Activated gamma-delta T cell treated with anti-CD3 and anti-CD28 coated beads, Interleukin-2, amount 50 U/mL, for 16 hours (primary cell): ENCODE measurements around the gene ROR1.
"Not testable (repeated sequence)": the region's sequence is repeated elsewhere in the genome, so short reads cannot be mapped to it uniquely, and the experiment has no call there.

Experiments used
- DNase-seq: peaks from one replicate; pipeline ENCODE4 v3.0.0-alpha.2; 2020; ENCODE audit warnings: low read depth

The ROR1 gene

DNA sequence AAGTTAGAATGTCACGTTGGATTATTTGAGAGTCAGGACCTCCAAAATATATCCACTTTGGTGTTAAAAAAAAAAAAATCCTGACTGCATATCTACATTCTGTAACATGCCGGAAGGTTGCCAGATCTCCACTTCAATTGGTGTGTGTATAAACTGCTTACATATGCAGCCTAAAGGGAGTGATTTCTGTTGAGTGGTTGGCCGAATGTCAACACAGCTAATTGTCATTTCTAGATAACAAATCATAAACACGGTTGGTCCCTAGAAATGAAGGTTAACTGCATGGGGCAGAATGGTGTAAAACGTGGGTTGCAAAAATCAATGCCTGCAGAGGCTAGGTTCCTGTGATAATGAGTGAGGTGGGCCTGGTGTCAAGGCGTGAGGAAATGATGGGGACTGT is 15.0 kb upstream of the ROR1 start:
- no peak for DNase-seq

DNA sequence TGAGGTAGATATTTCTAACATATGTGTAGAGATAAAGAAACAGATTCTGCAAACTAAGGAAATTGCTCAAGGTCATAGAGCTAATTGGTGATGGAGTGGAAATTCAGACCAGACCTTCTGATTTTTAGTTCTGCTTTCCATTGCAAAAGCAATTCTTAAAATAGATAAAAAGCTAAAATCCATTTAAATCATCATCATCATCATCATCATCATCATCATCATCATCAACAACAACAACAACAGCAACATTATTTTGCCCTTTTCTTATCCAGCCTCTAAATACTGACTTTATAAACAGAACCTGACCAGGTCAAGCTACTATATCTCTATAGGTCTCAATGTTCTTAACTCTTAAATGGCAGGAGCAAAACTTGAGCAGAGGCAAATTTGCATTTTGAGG is 14.0 kb upstream of the ROR1 start:
- no peak for DNase-seq

DNA sequence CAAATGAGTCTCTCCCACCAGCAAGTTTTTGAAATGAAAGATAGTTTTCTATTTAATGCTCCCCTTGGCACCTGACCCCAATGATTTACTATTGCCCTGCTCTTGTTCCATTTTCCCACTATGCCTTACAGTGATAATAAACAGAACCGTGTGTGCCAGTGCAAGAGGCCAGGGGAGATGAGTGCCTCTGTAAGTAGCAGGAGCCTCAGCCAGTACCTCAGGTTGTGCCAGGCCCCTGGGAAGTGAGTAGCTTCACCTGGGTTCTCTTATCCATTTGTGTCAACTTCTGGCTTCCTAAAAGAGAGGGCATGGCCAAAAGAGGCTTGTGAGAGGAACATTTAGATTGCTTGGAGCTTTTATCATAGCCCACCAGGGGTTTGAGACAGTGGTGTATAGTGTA is 3.4 kb upstream of the ROR1 start:
- DNase-seq, result no peak

DNA sequence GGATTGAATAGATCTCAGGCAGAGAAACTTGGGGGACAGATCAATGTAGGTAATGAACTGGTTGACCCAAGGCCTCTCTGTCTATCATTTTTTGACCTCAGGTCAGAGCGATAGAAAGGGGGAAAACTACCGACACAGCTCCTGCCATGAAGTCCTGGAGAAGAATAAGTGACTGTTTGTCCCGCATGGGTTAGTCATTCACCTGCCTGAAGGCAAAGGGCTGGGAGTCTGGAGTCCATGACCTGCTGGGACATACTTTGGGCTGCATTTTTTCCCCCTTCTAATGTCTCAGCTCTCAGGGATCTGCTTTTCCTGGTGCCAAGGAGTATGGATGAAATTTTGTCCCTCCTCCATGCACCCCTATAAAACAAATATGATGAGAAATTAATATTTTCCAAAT is 1.6 kb upstream of the ROR1 start:
- DNase-seq, result no peak

DNA sequence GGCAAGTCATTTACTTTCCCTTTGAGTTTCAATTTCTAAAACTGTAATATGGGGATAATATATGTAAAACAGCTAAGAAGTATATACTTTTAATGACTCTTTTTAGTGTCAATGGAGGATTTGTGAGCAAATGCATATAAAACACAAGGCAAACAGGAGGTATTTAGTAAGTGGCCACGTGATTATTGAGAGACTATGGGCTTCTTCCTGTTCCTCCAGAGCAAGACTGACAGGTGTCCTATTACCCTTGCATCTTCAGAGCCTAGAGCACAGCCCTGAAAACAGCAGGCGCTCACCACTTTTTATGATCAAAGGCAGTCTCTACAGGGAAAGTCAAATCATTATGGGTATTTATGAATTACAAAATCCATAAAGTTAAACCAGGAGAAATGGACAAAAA is 941 bp upstream of the ROR1 start:
- DNase-seq, result no peak

DNA sequence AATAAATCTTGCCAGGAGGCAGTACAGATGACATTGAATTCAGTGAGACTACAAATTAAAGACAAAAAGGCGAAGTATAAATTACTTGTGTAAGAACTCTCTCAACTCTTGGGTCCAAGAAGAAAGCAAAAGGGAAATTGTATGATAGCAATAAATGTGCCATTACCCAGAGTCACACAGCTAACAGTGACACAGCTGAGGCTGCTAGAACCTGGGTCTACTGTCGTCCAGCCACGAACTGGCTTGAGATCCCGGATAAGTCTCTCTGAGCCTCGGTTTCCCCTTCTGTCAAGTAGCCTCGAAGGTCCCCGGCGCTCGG is 362 bp upstream of the ROR1 start:
- DNase-seq, result no peak

DNA sequence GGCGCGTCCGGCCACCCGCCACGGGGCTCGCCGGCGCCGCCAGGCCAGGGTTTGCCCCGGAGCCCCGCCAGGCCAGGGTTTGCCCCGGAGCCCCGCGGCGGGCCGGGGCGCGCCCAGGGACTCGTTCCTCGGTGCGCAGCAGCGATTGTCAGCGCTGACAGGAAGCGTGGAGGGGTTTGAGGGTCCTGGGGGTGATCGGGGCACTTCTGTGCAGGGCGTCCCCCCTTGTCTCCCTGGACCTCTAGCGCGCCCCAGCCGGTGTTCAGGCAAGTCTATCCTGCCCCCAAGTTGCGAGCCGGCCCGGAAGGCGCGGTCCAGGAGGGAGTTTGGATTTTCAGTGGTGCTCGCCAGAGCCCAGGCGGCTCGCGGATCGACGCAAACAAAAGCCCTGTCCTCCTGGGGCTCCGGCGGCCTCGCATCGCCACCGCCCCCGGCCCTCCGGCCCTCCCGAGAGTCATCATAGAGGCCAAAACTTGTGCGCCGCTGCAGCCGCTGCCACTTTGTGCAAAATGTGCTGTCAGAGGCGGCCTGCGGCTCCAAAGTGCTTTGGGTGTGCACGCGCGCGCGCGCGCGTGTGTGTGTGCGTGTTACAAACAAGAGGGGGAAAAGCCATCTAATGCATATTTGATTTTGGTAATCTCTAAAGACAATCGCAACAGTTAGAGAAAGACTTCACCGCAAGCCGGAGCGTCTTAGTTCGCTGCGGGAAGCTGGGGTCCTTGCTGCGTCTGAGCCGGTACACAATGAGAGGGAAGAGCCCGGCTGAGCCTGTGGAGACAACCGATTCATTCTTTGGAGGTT is 1.0 kb downstream of the ROR1 start:
- no peak for DNase-seq

DNA sequence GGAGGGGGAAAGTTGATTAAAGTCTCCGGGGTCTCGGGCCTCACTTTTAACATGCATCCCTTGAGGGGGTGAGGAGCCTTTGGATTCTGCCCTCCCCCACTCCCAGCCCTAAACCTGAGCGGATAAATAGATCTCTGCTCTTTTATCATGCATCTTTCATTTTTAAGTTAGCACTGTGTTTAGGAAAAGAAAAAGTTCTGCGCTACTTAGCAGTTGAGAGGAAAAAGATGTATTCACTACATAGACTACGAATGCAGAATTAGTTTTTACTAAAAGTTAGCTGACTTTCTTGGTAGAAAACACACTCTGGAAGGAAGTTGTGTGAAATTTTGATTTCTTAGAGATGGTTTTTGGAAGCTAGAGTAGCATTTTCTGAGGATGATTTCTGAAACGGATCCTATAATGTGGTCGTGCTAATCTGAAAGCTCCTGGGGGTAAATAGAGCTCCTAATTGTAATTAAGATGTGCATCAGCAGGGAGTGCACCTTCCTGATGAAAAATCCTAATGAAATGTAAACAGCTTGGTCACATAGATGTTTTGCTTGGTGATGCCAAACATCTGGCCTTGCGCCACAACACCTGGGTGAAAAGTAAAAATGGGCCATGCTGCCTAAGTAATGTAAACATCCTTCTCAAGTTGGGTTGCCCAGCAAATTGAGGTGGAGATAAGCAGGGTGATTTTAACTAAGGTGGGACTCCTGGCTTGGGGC is 1.8 kb downstream of the ROR1 start:
- DNase-seq, result no peak

DNA sequence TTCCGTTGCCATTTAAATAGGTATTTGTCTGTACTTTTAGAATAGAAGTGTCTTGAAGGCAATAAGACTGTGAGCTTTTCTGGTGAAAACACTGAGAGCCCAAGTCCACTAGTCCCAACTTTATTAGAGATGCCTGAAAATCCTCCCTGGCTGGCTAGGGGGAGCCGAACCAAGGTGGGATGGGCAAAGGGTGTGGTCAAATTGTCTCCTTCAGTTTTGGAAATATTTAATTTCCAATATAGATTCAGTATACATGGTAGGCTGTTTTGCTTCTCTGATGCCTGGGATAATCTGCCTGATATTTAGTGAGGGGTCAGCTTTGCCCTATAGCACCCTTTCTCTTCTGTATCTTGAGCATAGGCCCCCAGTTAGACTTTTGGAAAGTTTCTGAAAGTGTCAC is 3.5 kb downstream of the ROR1 start:
- no peak for DNase-seq

DNA sequence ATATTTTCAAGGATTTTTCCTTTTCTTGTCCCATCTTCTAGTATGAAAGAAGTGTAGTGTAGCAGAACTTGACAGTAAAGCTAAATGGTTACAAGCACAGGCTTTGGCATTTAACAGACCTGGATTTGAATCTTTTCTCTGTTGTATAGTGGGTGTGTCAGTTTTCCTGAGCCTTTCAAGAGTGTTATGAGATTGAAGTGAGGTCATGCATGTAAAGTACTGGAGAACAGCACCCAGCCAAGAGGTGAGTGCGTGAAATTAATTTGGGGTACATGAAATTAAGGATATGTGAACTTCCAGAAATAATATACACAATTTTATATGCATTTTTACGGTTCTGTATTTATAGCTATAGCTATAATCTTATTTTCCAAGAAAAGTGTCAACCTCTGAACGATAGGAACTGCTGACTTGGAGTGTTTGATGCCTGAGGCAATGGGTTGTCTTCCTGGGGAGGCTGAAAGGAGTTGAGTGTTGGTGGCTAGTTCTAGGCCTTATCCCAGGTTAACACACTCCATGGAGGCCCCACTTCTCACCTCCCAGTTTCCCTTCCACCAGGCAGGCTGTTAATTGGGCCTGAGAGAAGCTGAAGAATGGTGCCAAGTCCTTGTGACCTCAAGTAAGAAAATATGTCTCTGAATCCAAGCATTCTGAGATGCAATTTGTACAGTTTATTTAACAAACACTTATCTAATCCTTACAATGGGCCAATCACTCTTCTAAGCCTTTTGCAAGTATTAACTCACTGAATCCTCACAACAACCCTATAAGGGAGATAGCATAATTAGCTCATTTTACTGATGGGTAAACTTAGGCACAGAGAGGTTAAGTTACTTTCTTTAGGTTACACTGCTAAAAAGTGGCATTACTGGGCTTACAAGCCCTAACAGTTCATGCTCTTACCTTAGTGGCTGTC is 4.4 kb downstream of the ROR1 start:
- no peak for DNase-seq

DNA sequence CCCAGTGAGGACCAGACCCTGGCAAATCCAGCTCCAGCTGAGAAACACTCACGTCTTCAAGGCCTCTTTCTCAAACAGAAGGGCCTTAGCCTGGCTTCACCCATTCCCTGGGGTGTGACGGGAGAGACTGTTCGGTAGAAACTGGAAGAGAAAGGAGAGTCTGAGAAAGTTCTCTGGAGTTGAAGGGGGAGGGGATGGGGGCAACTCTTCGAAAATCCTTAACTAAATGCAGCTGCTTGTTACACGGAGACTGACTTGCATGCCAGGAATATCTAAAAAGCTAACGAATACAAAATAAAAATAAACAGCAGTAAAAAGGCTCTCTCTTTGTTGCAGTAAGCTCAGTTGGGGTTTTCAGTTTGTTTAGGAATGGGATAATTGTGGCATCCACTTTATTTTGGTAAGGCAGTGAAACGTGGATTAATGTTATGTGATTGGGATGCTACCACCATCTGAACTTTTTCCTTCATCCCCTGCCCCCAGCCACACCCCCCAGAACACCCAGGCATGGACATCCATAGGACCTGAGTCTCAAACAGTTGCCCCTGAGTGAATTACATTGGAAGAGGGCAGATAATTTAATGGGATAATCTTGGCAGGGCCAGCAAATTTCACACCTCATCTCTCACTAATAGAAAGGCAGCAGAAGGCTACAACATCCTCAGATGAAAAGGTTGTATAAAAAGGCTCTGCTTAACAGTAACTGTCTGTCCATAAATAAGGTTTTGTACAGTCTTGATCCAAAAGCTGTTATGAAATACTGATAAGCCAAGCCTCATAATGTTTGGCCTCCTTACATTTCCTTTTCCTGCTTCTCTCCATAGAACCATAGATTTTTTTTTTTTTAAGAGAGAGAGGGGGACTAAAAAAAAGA is 5.8 kb downstream of the ROR1 start:
- DNase-seq, result no peak

DNA sequence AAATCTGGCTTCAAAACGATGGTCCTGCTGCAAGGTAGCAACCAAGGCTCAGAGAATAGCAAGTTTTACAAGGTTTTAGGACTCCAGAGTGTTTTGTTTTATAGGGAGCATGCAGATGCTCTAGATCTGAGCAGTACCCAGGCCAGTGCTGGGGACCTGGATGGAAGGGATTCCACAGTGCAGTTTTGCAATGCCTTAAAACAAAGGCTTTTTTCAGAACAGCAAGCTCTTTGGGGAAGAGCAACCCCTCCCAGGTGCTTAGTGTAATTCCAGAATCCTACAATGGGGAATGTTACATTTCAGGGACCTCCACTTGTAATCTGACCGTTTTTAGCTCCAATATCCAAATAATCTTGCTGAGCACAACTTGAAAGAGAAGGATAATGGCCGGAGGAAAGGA is 6.7 kb downstream of the ROR1 start:
- DNase-seq, result no peak

DNA sequence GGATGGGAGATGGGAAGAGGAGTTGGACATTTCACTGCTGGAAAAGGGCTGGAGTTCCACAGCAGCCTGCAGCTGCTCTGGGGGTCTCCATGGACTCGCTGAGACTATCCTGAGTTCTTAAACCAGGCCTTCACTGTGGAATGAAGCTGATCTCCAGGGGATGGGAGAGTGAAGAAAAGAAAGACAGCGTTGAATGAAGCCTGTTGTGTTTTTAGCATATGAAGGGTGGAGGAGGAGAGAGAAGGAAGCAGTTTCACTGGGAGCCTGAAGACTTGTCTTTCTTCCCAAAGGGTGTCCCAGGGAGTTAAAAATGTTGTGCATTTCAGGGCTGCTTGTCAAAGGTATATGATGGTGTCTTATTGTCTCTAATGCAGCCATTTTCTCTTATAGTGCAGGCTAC is 9.2 kb downstream of the ROR1 start:
- DNase-seq, result no peak

DNA sequence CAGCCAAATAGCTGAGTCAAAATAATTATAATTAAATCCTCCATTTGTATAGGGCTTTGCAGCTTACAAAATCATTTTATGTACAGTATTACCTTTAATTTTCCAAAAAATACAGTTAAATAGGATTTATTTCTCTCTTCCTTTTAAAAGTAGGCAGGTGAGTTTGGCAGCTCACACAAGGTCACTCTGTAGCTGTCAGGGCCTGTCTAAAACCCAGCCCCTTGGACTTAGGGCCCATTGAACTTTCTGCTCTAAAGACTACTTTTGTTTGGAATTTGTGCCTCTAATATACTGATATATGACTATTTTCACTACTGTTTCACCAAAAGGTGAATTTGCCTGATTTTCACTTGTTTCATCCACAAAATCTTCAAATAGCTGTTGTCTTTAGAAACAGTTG is 10.3 kb downstream of the ROR1 start:
- no peak for DNase-seq

DNA sequence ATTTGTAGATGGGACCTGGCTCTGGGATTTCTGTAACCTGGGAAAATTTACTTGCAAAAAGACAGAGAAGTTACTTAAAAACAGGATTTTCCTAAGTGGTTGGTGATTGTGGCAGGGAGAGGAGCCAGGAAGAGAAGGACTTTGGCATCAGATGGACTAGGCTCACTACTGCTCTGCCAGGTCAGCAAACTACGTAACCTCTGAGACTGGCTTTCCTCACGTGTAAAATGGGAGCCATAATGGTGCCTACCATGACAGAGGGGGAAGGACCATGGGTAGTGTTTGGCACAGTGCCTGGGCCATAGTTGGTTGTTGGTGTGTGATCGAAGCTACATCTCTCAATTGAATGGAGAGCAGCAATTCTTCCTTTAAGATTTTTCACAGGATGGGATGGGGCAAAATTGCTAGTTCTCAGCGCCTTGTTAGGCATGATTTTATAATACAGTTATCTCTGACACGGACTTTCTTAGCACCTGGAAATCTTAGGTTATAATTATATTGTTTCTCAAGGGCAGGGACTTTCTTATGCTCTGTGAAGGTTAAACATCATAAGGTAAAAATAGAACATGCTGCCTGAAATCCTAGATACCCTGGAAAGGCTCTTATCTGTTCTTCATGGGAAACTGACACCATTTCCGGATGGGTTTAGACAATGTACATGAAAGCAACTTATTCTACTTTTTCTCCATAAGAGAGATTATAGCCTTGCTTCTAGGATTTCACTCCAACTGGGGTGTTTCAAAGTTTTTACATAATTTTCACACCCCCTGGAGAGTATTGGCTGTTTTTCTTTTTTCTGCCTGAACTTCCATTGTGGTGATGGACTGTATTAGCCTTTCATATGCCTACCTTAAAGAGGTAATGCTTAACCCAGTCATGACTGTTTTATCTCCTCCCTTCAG is 10.9 kb downstream of the ROR1 start:
- DNase-seq, result no peak

DNA sequence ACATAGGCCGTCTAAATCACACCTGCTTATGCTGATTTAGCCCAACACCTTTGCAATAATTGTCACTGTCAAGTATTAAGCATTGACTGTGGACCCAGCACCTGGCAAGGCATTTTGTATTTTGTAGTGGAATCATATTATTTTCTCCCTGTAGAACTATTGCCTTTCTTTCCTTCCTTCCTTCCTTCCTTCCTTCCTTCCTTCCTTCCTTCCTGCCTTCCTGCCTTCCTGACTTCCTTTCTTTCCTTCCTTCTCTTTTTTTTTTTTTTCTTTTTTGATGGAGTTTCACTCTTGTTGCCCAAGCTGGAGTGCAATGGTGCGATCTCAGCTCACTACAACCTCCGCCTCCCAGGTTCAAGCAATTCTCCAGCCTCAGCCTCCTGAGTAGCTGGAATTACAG is 13.5 kb downstream of the ROR1 start:
- not testable (repeated sequence) for DNase-seq

DNA sequence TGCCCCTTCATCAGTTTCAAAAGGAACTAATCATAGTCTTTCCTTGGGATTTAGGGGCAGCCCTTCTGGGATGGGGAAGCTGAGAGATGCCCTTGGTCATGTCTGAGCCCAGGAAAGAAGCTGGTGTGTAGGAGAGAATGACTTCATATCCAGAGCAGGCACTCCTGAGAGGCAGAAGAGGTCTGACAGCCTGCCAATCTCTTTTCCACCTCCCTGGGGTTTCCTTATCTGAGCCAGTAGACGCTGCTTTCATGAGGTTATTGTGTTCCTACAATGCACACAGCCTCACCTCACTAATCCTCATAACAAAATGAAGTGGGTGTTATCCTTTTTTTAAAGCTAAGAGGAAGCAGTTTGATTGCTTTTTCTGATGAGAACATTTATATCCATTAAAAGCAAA is 14.1 kb downstream of the ROR1 start:
- no peak for DNase-seq

DNA sequence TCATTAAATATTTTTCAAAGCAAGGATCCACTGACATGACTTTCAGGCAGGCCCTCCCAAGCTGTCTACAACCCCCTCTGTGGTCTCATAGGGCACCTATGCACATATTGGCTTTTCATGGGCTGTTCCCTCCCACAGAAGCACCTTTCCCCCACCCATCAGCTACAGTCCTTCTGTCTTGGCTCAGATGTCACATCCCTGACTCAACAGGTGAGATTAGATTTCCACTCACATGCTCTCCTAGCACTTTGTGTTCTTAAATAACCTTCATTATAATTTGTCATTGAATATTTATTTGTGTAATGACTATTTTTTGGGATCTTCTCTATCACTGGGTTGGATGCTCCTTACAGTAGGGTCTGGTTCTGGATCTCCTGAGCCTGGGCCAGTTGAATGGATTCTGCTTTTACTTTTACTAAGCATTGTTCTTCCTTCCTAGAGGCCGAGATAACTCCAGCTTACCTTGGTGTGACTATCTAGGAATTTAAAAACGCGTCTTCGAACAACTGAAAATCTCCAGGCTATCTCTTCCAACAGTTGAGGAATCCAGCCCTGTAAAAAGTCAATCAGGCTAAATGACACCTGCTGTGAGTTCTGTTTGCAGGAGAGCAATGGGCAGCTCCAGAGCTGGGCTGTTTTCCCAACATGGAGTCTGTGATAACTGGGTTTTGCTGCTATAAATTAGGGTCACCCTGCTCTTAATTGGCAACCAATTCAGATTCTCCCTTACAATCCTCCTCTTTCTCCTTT is 16.2 kb downstream of the ROR1 start:
- no peak for DNase-seq

DNA sequence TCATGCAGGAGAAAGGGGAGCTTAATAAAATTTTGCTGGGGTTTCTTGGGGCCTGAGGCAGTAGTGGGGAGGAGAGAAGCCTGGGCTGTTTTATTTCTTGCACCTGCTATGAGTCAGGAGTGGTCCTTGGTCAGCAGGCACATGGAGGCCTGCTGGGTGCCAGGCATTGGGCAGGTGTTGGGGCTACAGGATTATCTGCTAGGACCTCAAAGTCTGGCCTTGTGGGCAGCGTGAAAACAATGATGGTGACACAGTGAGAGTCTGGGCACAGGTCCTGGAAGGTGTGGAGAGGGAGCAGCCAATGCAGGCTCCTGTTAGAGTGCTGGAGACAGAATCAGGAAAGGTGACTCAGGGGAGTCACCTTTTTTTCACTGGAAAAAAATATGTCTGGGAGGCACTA is 17.2 kb downstream of the ROR1 start:
- no peak for DNase-seq

DNA sequence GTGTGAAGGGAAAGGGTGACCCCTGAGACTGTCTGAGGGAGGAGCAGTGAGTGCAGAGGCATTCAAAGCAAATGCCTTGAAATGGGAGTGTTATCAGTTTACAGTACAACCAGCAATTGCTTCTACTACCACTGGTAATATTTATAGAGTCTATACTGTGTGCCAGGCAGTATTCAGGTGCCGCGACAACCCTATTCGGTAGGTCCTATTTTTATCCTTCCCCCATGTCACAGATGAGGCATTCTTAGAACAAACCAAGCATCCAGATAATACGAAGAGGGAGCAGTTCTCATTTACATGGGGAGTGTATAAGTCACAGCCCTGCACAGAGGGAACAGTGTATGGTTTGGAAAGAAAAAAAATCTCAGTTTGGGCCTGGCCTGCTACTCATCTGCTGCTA is 18.3 kb downstream of the ROR1 start:
- DNase-seq, result no peak
